HG03139 (cell line): ENCODE data around the gene AP3B2.
A peak's percentile ranks its signal among the peaks of the same experiment; 100 is the strongest.
"Not testable (repeated sequence)": the region's sequence is repeated elsewhere in the genome, so short reads cannot be mapped to it uniquely, and the experiment has no call there.

Experiments used
- ATAC-seq: cut with Tn5 transposase; IDR thresholded peaks from one replicate; pipeline ENCODE4 v1.9.1; 2021; ENCODE audit not compliant: unreplicated experiment

Gene AP3B2

GRCh38 chr15:82650046-82650670 lies 59.5 kb downstream of the AP3B2 start:
- no peak for ATAC-seq

DNA sequence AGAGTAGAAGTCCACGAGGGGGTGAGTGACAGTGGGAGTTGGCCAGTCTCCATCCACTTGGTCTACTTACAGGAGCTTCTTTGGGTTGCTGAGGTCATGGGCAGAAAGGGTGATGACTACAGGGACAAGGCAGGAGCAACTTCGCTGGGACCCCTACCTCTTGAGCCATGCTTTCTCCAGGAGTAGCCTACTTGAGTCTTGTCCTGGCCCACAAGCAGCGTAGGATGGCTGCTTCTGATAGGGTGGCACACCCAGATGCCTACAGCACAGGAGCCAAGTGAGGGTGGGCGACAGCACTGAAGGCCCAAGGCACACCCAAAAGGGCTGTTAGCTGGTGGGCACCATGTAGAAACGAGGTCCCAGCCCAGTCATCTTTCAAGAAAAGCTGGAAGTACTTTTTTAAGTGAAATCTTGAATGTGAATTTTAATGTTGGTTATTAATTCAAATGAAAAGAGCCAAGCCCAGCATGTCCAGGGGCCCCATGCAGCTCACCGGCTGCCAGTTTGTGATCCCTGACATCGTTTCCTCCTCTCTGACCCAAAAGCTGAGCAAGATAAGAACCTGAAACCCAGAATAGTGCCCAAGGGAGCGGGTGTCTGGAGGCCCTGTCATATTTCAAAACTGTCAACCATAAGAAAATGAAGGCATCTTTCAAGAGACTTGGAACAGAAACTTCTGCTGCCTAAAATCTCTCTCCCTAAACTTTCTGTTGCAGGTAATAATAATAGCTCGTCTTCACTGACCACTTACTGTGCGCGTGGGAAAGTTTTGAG lies 60.3 kb downstream of the AP3B2 start:
- no peak for ATAC-seq

DNA sequence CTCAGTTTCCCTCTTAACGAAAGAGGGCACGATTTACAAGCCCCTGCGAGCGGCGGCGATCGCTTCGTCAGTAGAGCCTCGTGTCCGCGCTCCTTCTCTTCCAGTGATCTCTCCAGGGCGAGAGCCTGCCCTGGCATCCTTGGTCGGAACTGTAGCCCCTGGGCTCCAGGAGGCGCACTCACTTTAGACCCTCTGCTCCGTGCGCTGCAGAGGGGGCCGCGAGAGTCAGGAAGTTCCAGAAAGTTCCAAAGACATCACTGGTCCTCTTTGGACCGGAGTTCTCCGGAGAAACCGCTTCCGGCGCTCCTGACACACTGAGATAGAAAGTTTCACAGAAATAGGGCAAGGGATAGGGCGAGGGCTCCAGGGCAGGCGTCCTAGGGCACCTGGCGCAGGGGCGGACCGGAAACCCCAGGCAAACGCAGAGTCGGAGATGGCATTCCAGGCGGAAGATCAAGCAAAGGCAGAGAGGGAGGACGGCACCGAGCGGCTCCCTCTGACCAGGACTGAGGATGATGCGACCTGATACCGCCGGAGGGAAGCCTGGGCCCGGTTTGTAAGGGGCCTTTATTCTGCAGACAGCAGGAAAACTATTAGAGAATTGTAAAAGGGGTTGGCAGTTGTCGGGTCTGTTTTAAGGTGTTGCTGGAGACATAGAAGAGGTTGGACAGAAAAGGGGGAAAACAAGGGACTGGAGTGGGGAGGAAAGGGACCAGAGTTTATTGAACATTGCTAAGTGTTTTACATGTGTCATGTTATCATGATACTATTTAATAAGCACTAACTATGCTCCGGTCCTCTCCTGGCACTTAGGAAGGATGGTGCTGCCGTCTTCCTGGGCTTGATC lies 61.2 kb downstream of the AP3B2 start:
- no peak for ATAC-seq

GRCh38 chr15:82647835-82648256 lies 61.8 kb downstream of the AP3B2 start:
- peak; percentile 53 for ATAC-seq

GRCh38 chr15:82647045-82647834 lies 62.4 kb downstream of the AP3B2 start, which contains the start of gene CPEB1:
Gene CPEB1, minus strand, starts transcription at chr15:82647363. Its CDS starts 18,904 bp downstream, at chr15:82628459.
- no peak for ATAC-seq

DNA sequence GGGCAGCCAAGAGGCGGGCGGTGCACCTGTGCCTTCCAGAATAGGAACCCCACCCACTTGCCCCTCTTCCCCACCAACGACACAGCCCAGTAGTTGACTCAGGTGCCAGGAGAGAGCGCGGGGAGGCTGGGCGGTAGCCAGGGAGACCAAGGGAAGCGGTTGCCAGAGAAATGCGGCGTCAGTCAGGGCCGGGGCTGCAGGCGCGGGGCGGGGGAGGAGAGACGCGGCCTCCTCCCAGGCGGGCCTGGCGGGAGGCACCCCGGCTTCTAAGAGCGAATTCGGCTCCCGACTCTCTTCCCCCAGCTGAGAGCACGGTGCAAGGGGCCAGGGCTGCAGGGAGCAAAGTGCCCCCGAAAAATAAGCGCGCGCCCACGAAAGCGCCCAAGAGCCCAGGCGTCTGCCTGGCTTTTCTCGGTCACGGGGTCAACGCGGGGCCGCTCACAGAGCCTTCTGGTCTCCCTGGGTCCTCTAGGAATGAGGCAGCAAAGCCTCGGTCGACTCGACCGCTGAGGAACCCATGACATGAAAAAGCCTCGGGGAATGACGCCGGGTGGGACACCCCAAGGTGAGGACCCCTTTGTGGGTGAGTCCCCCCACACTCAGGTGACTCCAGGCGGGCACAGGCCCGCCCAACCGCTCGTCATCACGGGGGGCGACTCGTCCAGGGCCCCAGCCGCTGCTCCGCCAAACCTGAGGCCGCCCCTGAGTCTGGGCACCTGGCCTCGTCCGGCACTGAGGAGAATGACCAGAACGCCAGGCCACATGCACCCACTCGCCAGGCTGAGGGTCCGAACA lies 63.2 kb downstream of the AP3B2 start:
- no peak for ATAC-seq

DNA sequence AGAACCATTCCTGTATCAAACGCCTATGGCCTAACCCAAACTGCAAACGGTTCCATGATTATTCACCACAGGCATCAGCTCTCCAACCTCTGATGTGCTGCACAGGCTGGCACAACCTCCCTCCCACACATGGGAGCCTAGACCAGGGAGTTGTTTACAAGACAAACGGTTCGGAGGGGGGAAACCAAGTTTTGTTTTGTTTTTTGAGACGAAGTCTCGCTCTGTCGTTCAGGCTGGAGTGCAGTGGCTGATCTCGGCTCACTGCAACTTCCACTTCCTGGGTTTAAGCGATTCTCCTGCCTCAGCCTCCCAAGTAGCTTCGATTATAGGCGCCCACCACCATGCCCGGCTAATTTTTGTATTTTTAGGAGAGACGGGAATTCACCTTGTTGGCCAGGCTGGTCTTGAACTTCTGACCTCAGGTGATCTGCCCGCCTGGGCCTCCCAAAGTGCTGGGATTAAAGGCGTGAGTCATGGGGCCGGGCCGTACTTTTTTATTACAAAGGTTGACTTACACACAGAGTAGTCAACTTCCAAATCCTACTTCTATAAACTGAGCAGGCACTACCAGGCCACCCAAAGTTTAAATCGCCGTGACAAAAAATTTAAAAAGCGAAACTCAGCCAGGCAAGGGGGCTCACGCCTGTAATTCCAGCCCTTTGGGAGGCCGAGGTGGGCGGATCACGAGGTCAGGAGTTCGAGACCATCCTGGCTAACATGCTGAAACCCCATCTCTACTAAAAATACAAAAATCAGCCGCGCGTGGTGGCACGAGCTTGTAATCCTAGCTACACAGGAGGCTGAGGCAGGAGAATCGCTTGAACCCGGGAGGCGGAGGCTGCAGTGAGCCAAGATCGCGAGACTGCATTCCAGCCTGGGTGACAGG lies 64.5 kb downstream of the AP3B2 start:
- ATAC-seq, result not testable (repeated sequence)

- ATAC-seq, result no peak
Measured at GRCh38 chr15:82643992-82644391, 65.7 kb downstream of the AP3B2 start.

DNA sequence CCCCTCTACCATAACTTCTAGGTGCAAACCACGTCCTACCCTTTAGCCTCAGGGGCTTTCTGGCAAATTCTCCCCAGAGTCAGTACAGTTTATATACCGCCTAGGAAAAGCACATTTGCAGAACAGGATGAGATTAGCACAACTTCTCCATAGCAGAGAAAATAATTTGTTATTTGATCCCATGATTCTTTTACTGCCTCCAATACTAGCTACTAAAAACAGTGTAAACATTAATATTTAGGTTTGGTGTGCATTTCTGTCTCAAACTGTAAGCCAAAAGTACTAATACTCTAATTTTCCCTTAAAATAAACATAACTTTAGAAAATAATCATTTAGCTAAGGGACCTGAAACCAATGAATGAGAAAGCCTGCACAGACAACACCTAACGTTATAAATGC lies 67.0 kb downstream of the AP3B2 start:
- ATAC-seq, result no peak

GRCh38 chr15:82641129-82641798 lies 68.4 kb downstream of the AP3B2 start:
- no peak for ATAC-seq

DNA sequence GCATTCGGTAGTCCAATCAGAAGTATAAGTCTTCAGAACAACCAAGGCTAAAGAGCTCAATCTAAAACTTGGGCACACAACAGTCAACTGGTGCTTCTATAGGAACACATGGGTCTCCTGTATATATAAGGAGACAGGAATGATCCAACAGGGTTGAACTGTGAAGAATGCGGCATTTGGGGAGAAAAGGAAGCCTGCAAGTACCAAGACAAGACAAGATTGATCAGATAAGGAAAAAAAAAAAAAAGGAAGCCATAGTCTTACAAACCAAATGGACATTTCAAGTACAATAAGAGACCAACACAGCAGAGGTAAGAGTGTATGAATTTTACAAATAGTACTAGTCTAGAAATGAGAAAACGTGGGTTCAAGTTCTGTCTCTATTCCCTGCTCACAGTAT lies 69.0 kb downstream of the AP3B2 start:
- no peak for ATAC-seq

- ATAC-seq, result no peak
Measured at GRCh38 chr15:82635798-82636197, 73.9 kb downstream of the AP3B2 start.

DNA sequence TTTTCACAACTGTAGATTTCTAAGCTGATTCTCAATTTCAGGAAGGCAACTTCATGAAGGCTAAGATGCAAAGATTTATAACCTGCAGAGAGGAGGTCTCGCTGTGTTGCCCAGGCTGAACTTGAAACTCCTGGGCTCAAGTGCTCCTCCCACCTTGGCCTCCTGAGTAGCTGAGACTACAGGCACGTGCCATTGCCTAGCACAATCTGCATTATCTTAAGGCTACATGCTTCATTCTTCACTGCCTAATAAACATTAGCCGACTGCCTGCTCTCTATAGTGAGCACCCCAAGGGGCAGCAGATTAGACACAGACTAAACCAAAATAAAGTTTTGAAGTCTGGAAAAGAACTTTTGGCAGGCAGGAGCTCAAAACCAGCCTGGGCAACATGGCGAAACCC lies 79.6 kb downstream of the AP3B2 start:
- no peak for ATAC-seq

GRCh38 chr15:82625136-82625535 lies 84.5 kb downstream of the AP3B2 start:
- ATAC-seq, result no peak

GRCh38 chr15:82624438-82624837 lies 85.2 kb downstream of the AP3B2 start:
- ATAC-seq, result no peak

DNA sequence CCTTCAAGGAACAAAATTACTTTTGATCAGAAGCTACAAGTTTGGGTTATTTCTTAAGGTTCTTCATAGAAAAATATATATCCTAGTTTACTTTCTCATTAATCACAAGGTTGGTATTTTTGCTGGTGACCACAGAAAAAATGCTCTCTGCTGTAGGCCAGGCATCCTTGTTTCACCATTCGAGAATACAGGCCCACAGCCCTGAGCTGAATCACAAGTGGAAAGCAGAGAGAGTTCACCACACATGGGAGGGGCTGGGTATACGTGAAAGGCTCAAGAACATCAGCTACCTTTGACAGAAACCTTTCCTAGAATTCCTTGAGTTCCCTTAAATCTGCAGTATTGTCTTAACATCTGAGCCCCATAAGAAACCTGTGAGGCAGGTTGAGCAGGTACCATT lies 85.7 kb downstream of the AP3B2 start:
- ATAC-seq, result no peak

- ATAC-seq, result no peak
Measured at GRCh38 chr15:82621970-82622369, 87.7 kb downstream of the AP3B2 start.

DNA sequence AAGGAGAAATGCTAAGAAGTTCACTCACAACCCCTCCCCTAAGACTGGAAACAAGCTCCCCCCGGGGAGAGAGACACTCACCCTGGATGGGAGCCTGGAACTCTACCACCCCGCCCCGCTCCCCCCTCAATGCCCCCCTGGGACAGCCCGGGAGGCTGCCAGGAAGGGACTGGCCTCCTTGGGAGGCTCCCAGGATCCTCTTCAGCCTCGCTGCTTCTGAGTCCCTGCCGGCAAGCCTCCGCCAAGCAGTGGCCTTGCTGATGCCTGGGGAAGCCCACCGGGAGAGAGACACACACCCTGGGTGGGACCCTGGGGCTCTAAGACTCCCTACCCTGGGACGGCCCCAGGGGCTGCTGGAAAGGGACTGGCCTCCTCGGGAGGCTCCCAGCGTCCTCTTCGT lies 95.9 kb downstream of the AP3B2 start:
- no peak for ATAC-seq

DNA sequence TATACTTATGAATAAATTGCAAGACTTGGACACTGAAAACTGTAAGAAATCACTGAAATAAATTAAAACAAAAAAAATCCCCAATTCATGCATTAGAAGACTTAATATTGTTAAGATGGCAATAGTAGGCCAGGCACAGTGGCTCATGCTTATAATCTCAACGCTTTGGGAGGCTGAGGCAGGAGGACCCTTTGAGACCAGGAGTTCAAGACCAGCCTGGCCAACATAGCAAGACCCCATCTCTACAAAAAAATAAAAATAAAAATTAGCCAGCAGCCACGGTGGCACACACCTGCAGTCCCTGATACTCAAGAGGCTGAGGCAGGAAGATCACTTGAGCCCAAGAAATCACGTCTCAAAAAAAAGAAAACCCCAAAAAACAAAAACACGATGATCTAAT lies 98.3 kb downstream of the AP3B2 start:
- ATAC-seq, result no peak
